ENCODE data around the gene MT1B. TPM values are rescaled to one million over a fixed set of nuclear protein-coding genes. Genes with fewer than 3 reads are reported as not detected.

MT1B gene
- total and polyA plus RNA-seq, 2 donors from 2014 or later, result not detected

DNA sequence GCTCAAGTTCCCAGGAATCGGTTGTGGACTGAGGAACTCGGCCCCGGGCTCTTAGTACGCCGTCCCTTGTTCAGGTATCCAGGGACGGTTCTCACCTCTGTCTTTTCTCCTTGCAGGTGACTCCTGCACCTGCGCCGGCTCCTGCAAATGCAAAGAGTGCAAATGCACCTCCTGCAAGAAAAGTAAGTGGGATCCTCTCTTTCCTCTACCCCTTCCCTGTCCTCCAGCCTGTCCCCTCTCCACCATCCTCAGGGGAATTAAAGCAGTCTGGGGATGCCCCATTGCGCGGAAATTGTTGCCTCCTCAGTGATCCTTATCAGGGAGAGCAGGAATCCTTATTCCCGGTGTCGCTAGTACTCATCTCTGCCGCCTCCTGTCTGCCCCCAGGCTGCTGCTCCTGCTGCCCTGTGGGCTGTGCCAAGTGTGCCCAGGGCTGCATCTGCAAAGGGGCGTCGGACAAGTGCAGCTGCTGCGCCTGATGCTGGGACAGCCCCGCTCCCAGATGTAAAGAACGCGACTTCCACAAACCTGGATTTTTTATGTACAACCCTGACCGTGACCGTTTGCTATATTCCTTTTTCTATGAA is 42.7 kb upstream of the MT1B start:
- DNase-seq (peak in 1 of 5 donors; percentile 67), FAIRE-seq (no peak)
- Histone ChIP-seq H3K36me3 (ENCODE audit: control insufficient read depth in 2 of 3, insufficient read depth in 3 of 3, low read length in 3 of 3) (no peaks in the 10 kb centered on the region), H3K9me3 (ENCODE audit: control insufficient read depth in 2 of 3, insufficient read depth in 1 of 3, low read length in 3 of 3) (no peaks in the 10 kb centered on the region), H3K9ac (ENCODE audit: low read length in 3 of 3) (peak overlapping the region; percentile 42 to 81 (median 68)), H3K4me3 (ENCODE audit: low read length in 3 of 3) (peak overlapping the region; percentile 65 to 94 (median 92)), H3K27me3 (ENCODE audit: control insufficient read depth, insufficient read depth, low read length) (no peaks in the 10 kb centered on the region), H3K4me1 (ENCODE audit: control insufficient read depth in 2 of 3, insufficient read depth in 2 of 3, low read depth in 1 of 3, low read length in 3 of 3) (peaks cover 0 to 32% (median 17%) of the 10 kb centered on the region in 3 donors), H3K27ac (ENCODE audit: low read depth in 2 of 2, low read length in 2 of 2) (peak overlapping the region; percentile 84 to 92)
- TF ChIP-seq, protein P1, sequence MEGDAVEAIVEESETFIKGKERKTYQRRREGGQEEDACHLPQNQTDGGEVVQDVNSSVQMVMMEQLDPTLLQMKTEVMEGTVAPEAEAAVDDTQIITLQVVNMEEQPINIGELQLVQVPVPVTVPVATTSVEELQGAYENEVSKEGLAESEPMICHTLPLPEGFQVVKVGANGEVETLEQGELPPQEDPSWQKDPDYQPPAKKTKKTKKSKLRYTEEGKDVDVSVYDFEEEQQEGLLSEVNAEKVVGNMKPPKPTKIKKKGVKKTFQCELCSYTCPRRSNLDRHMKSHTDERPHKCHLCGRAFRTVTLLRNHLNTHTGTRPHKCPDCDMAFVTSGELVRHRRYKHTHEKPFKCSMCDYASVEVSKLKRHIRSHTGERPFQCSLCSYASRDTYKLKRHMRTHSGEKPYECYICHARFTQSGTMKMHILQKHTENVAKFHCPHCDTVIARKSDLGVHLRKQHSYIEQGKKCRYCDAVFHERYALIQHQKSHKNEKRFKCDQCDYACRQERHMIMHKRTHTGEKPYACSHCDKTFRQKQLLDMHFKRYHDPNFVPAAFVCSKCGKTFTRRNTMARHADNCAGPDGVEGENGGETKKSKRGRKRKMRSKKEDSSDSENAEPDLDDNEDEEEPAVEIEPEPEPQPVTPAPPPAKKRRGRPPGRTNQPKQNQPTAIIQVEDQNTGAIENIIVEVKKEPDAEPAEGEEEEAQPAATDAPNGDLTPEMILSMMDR (IDR thresholded peaks at IDR 0.05; ENCODE audit: borderline replicate concordance, extremely low read depth, insufficient read depth), result no peak
- intact Hi-C loops (cut with DNase I), result loop anchor here (10.0 kb wide), 1 partner anchor 76 kb away; the partner anchor contains the start of gene MT1X

DNA sequence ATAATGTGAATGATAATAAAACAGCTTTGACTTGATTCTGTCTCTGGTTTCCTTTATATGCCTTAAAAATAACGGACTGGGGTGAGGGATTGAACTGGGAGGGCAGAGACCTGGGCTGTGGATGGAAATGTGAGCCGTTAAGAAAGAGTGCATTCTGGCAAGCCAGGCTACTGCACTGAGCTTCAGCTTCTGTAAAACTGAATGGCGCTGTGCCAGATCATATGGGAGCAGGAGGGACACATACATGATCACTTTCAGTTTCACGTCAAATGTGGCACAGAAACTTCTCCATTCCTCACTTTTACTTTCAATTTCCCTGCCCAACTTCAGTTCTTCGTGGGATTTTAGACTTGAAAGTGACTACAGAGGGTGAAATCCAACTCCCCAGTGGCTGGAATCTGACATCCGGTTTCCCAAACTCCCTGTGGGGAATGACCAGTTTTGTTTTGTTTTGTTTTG is 42.2 kb upstream of the MT1B start:
- no peaks in the 10 kb centered on the region for H3K27me3 ChIP-seq (ENCODE audit: control insufficient read depth, insufficient read depth, low read length)
- H3K27ac ChIP-seq (ENCODE audit: low read depth in 2 of 2, low read length in 2 of 2), result peak overlapping the region; percentile 84 to 92
- TF ChIP-seq, protein P1 (IDR thresholded peaks at IDR 0.05; ENCODE audit: borderline replicate concordance, extremely low read depth, insufficient read depth), result no peak
- peaks cover 0 to 32% (median 17%) of the 10 kb centered on the region in 3 donors for H3K4me1 ChIP-seq (ENCODE audit: control insufficient read depth in 2 of 3, insufficient read depth in 2 of 3, low read depth in 1 of 3, low read length in 3 of 3)
- no peaks in the 10 kb centered on the region for H3K36me3 ChIP-seq (ENCODE audit: control insufficient read depth in 2 of 3, insufficient read depth in 3 of 3, low read length in 3 of 3)
- H3K9ac ChIP-seq (ENCODE audit: low read length in 3 of 3), result peak overlapping the region; percentile 2 to 81 (median 68)
- intact Hi-C loops (cut with DNase I), result loop anchor here (10.0 kb wide), 1 partner anchor 75 kb away; the partner anchor contains the start of gene MT1X
- DNase-seq (peak in 4 of 5 donors; percentile 62 to 89 (median 72)), FAIRE-seq (no peak)
- peak overlapping the region; percentile 17 to 94 (median 92) for H3K4me3 ChIP-seq (ENCODE audit: low read length in 3 of 3)
- no peaks in the 10 kb centered on the region for H3K9me3 ChIP-seq (ENCODE audit: control insufficient read depth in 2 of 3, insufficient read depth in 1 of 3, low read length in 3 of 3)

DNA sequence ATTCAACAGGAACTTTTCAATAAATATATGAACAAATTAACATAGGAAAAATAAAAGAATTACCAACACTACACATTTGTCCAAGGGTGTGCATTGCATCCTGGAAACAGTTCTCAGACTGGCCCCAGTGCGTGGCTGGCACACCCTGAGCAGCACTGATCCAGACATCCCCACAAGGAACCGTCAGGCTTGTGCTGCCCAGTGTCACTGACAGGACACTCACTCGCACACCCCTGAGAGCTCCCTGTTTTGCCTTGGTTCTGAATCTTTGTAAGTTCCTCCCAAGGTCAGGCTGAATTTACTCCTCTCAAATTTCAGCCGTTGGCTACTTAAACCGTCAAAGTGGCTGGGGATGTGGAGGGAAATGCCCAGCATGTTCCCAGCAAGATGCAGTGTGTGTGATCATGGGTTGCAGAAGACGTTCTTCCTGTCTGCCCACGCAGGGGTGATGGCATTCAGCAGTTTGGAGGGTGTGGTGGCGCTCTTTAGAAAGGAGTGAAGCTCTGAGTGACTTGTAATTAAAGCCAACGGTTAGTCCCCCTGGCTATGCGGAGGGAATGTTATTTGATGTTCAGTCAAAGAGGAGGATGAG is 41.6 kb upstream of the MT1B start:
- Histone ChIP-seq H3K9ac (ENCODE audit: low read length in 3 of 3) (peak overlapping the region in 2 of 3 donors; percentile 68 to 81), H3K36me3 (ENCODE audit: control insufficient read depth in 2 of 3, insufficient read depth in 3 of 3, low read length in 3 of 3) (no peaks in the 10 kb centered on the region), H3K4me1 (ENCODE audit: control insufficient read depth in 2 of 3, insufficient read depth in 2 of 3, low read depth in 1 of 3, low read length in 3 of 3) (peaks cover 0 to 32% (median 17%) of the 10 kb centered on the region in 3 donors), H3K27me3 (ENCODE audit: control insufficient read depth, insufficient read depth, low read length) (no peaks in the 10 kb centered on the region), H3K27ac (ENCODE audit: low read depth in 2 of 2, low read length in 2 of 2) (peak overlapping the region; percentile 84 to 92), H3K9me3 (ENCODE audit: control insufficient read depth in 2 of 3, insufficient read depth in 1 of 3, low read length in 3 of 3) (no peaks in the 10 kb centered on the region), H3K4me3 (ENCODE audit: low read length in 3 of 3) (peak overlapping the region in 2 of 3 donors; percentile 92 to 94)
- TF ChIP-seq, protein P1 (IDR thresholded peaks at IDR 0.05; ENCODE audit: borderline replicate concordance, extremely low read depth, insufficient read depth), result no peak
- FAIRE-seq, result no peak
- peak in 4 of 5 donors; percentile 52 to 74 (median 70) for DNase-seq
- intact Hi-C loops (cut with DNase I), result no loop called here

Data from kidney (tissue), 14 donors.